Spleen (tissue), 11 donors: ENCODE measurements around the gene ZER1. TPM values are rescaled to one million over a fixed set of nuclear protein-coding genes. Genes with fewer than 3 reads are reported as not detected.

Experiments
- DNase-seq: peaks from one replicate; pipeline ENCODE4 v3.0.0-alpha.2; 2020
- H3K27ac ChIP-seq, 8 donors: fragments of 200-600 bp; sonication (generic) in 7 of 8; 1 replicate in 4 of 8; 2 replicates in 4 of 8; pipeline versions ENCODE4 v1.5.0 to v1.8.0; 2016 to 2021; ENCODE audit warnings: inconsistent platforms in 4 of 8, mild to moderate bottlenecking in 4 of 8, moderate library complexity in 1 of 8
- H3K27me3 ChIP-seq, 7 donors: fragments of 200-600 bp; sonication (generic) in 6 of 7; replicated peaks in 1 of 7; 1 replicate in 4 of 7; 2 replicates in 3 of 7; pipeline versions ENCODE4 v1.5.0 to v1.8.0; 2016 to 2021; ENCODE audit warnings: inconsistent platforms in 3 of 7, mild to moderate bottlenecking in 1 of 7
- H3K36me3 ChIP-seq, 6 donors: fragments of 200-600 bp; sonication (generic) in 5 of 6; 1 replicate in 4 of 6; 2 replicates in 2 of 6; pipeline versions ENCODE4 v1.5.0 to v1.8.0; 2016 to 2021; ENCODE audit warnings: inconsistent platforms in 2 of 6
- H3K4me1 ChIP-seq, 6 donors: fragments of 200-600 bp; sonication (generic) in 5 of 6; 1 replicate in 3 of 6; 2 replicates in 3 of 6; pipeline versions ENCODE4 v1.5.0 to v1.8.0; 2016 to 2021; ENCODE audit warnings: inconsistent platforms in 3 of 6
- H3K4me3 ChIP-seq, 8 donors: fragments of 200-600 bp; sonication (generic) in 7 of 8; 1 replicate in 4 of 8; 2 replicates in 4 of 8; pipeline versions ENCODE4 v1.5.0 to v1.8.0; 2016 to 2021; ENCODE audit warnings: inconsistent platforms in 4 of 8, mild to moderate bottlenecking in 4 of 8, moderate library complexity in 2 of 8
- H3K9me3 ChIP-seq, 8 donors: fragments of 200-600 bp; sonication (generic) in 7 of 8; 1 replicate in 4 of 8; 2 replicates in 4 of 8; pipeline versions ENCODE4 v1.5.0 to v1.8.0; 2016 to 2021; ENCODE audit warnings: inconsistent platforms in 4 of 8
- CTCF ChIP-seq, 11 experiments: fragments of 200-600 bp in 7 of 11; fragments of 450-650 bp in 4 of 11; sonication (generic) in 4 of 11; IDR thresholded peaks in 8 of 11; conservative IDR thresholded peaks in 3 of 11; 1 replicate in 7 of 11; 2 replicates in 4 of 11; pipeline versions ENCODE4 v1.4.0 to v1.8.0; 2016 to 2021; ENCODE audit warnings: antibody characterized with exemption in 11 of 11, inconsistent platforms in 4 of 11, mild to moderate bottlenecking in 1 of 11
- POLR2A ChIP-seq, 3 donors: fragments of 450-650 bp; IDR thresholded peaks; one replicate each; pipeline ENCODE4 v1.5.1; 2017; ENCODE audit warnings: antibody characterized with exemption in 3 of 3, mild to moderate bottlenecking in 1 of 3
- POLR2AphosphoS5 ChIP-seq, 3 donors: sonication (generic); formaldehyde crosslinking; IDR thresholded peaks; one replicate each; pipeline ENCODE4 v1.5.1; 2017; ENCODE audit warnings: antibody characterized with exemption in 3 of 3
- WGBS, 5 donors: extraction: QIAGEN DNeasy Blood & Tissue Kit in 3 of 5; methylation state at CpG; one replicate each; pipeline versions ENCODE4 v1.1.5 to v1.1.7; 2013 to 2018; 5-methylcytosine and 5-hydroxymethylcytosine counted together
- intact Hi-C: fragments of 100-400 bp; cut with DNase I; formaldehyde crosslinking; loops from one replicate; pipeline ENCODE4 v1.15.0; 2023; ENCODE audit warnings: low total_unique reads
- polyA plus RNA-seq, 3 donors: library from polyadenylated mRNA; stranded (reverse); fragments of 200-250 nt; gene quantifications; one replicate each; pipeline ENCODE4 v1.2.1, GENCODE V29; 2013
- total RNA-seq, 7 donors: library from RNA; depleted of rRNA in 3 of 7; stranded (reverse); fragments of >200 nt in 3 of 7; fragmentation: NEBNext Ultra II Directional in 4 of 7; extraction: Animal tissue kit (Norgen Biotek cat#: 25700) in 4 of 7; gene quantifications; one replicate each; pipeline versions ENCODE4 v1.1.0 to v1.2.1, GENCODE V29; 2016 to 2021
- donor health status: healthy with polysubstance abuse.
- donor health status: DM: no; HTN: no; CAD: no; lungs with moderate emphysema.
- donor health status: DM: no; HTN: no; CAD: no.
- donor health status: Bipolar disorder and iron deficiency.
- donor health status: healthy.
- donor health status: DM: no; HTN: no; CAD: no.
- donor health status: DM: yes; HTN: yes; CAD: no.

The ZER1 gene
- total and polyA plus RNA-seq, 10 donors: 10.5 to 65.5 (median 35.1) TPM

GRCh38 chr9:128771094-128771721, 519 bp downstream of the ZER1 start:
- intact Hi-C loops: no loop called here
- Histone ChIP-seq H3K27ac (peak overlapping the region; percentile 90 to 97 (median 92)), H3K4me3 (peak overlapping the region; percentile 58 to 88 (median 76)), H3K36me3 (peaks cover 0 to 13% (median 5%) of the 10 kb centered on the region in 6 donors), H3K4me1 (peaks cover 9 to 46% (median 29%) of the 10 kb centered on the region in 6 donors), H3K27me3 (no peaks in the 10 kb centered on the region), H3K9me3 (peaks cover 0 to 11% (median 6%) of the 10 kb centered on the region in 8 donors)
- TF ChIP-seq CTCF (IDR thresholded peaks at IDR 0.05 in 8 of 11, conservative IDR thresholded peaks at IDR 0.05 in 3 of 11) (no peak), POLR2A (IDR thresholded peaks at IDR 0.05) (no peak), POLR2AphosphoS5 (IDR thresholded peaks at IDR 0.05) (no peak)
- WGBS, 5 donors: 0 to 1% (median 1%) methylated on average over 26 to 28 of the region's 28 CpGs
- no peak for DNase-seq

GRCh38 chr9:128770286-128771030, 1.3 kb downstream of the ZER1 start:
- Histone ChIP-seq H3K4me1 (peaks cover 9 to 46% (median 29%) of the 10 kb centered on the region in 6 donors), H3K36me3 (peaks cover 0 to 20% (median 5%) of the 10 kb centered on the region in 6 donors), H3K4me3 (peak overlapping the region; percentile 58 to 88 (median 76)), H3K27ac (peak overlapping the region in 7 of 8 donors; percentile 90 to 97 (median 93)), H3K27me3 (no peaks in the 10 kb centered on the region), H3K9me3 (peaks cover 0 to 3% (median 0%) of the 10 kb centered on the region in 8 donors)
- intact Hi-C loops: no loop called here
- 77 to 90% (median 83%) methylated on average over 11 of the region's 11 CpGs for WGBS, 5 donors
- TF ChIP-seq POLR2AphosphoS5 (IDR thresholded peaks at IDR 0.05) (no peak), POLR2A (IDR thresholded peaks at IDR 0.05) (no peak), CTCF (IDR thresholded peaks at IDR 0.05 in 8 of 11, conservative IDR thresholded peaks at IDR 0.05 in 3 of 11) (no peak)
- no peak for DNase-seq

GRCh38 chr9:128768606-128769005, 3.1 kb downstream of the ZER1 start:
- Histone ChIP-seq H3K36me3 (peaks cover 0 to 25% (median 5%) of the 10 kb centered on the region in 6 donors), H3K4me3 (no peak overlapping the region), H3K27me3 (no peaks in the 10 kb centered on the region), H3K27ac (no peak overlapping the region), H3K4me1 (peaks cover 9 to 52% (median 29%) of the 10 kb centered on the region in 6 donors), H3K9me3 (no peaks in the 10 kb centered on the region)
- TF ChIP-seq CTCF (IDR thresholded peaks at IDR 0.05 in 8 of 11, conservative IDR thresholded peaks at IDR 0.05 in 3 of 11): no peak
- no peak for TF ChIP-seq POLR2AphosphoS5 (IDR thresholded peaks at IDR 0.05)
- TF ChIP-seq POLR2A (IDR thresholded peaks at IDR 0.05): no peak
- WGBS, 5 donors: 80 to 93% (median 83%) methylated on average over 6 of the region's 6 CpGs
- intact Hi-C loops: no loop called here
- DNase-seq: no peak

GRCh38 chr9:128765499-128765898, 6.2 kb downstream of the ZER1 start:
- intact Hi-C loops: no loop called here
- no peaks in the 10 kb centered on the region for H3K9me3 ChIP-seq
- no peak for TF ChIP-seq POLR2A (IDR thresholded peaks at IDR 0.05)
- no peak for TF ChIP-seq CTCF (IDR thresholded peaks at IDR 0.05 in 8 of 11, conservative IDR thresholded peaks at IDR 0.05 in 3 of 11)
- no peak for TF ChIP-seq POLR2AphosphoS5 (IDR thresholded peaks at IDR 0.05)
- no peak for DNase-seq
- H3K4me1 ChIP-seq: peaks cover 4 to 44% (median 14%) of the 10 kb centered on the region in 6 donors
- 80 to 89% (median 84%) methylated on average over 3 of the region's 3 CpGs for WGBS, 5 donors
- no peak overlapping the region for H3K27ac ChIP-seq
- H3K36me3 ChIP-seq: peaks cover 0 to 32% (median 5%) of the 10 kb centered on the region in 6 donors
- no peaks in the 10 kb centered on the region for H3K27me3 ChIP-seq
- H3K4me3 ChIP-seq: no peak overlapping the region
